PFSK-1 (cell line): ENCODE results near the gene KLK2.

Experiments used
- FOXP2 ChIP-seq: optimal IDR thresholded peaks from 2 replicates; pipeline ENCODE3; 2011; ENCODE audit warnings: borderline replicate concordance, control low read depth, inconsistent platforms; ENCODE audit not compliant: insufficient read depth; ENCODE audit errors: extremely low read length, extremely low read depth
- POLR2AphosphoS5 ChIP-seq: IDR thresholded peaks from 2 replicates; pipeline ENCODE4 v1.6.1; 2012; ENCODE audit warnings: low read depth, mild to moderate bottlenecking, control low read depth, low read length, moderate library complexity
- SIN3A ChIP-seq: IDR thresholded peaks from 2 replicates; pipeline ENCODE4 v1.6.1; 2012; ENCODE audit warnings: mild to moderate bottlenecking, low read length, moderate library complexity, borderline replicate concordance; ENCODE audit not compliant: insufficient read depth
- TAF1 ChIP-seq: IDR thresholded peaks from 2 replicates; pipeline ENCODE4 v1.6.1; 2012; ENCODE audit warnings: low read length, control low read depth, borderline replicate concordance; ENCODE audit not compliant: insufficient read depth
- TF ChIP-seq, protein P1 (sequence below), 2 experiments: IDR thresholded peaks; 2 replicates each; pipeline versions ENCODE4 v1.6.1 to v1.8.0; 2011 to 2012; ENCODE audit warnings: low read depth in 2 of 2, low read length in 2 of 2, control low read depth in 1 of 2, inconsistent platforms in 1 of 2, mild to moderate bottlenecking in 1 of 2, moderate library complexity in 1 of 2; ENCODE audit not compliant: insufficient read depth in 1 of 2

The KLK2 gene

GRCh38 chr19:50859849-50860248 is 13.4 kb upstream of the KLK2 start:
- no peak for TF ChIP-seq POLR2AphosphoS5

DNA sequence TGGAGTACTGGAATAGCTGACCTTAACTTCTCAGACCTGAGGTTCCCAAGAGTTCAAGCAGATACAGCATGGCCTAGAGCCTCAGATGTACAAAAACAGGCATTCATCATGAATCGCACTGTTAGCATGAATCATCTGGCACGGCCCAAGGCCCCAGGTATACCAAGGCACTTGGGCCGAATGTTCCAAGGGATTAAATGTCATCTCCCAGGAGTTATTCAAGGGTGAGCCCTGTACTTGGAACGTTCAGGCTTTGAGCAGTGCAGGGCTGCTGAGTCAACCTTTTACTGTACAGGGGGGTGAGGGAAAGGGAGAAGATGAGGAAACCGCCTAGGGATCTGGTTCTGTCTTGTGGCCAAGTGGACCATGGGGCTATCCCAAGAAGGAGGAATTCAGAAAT is 12.2 kb upstream of the KLK2 start:
- TF ChIP-seq SIN3A: no peak
- TF ChIP-seq FOXP2: no peak
- no peak for TF ChIP-seq POLR2AphosphoS5
- no peak for TF ChIP-seq TAF1
- TF ChIP-seq, protein P1, sequence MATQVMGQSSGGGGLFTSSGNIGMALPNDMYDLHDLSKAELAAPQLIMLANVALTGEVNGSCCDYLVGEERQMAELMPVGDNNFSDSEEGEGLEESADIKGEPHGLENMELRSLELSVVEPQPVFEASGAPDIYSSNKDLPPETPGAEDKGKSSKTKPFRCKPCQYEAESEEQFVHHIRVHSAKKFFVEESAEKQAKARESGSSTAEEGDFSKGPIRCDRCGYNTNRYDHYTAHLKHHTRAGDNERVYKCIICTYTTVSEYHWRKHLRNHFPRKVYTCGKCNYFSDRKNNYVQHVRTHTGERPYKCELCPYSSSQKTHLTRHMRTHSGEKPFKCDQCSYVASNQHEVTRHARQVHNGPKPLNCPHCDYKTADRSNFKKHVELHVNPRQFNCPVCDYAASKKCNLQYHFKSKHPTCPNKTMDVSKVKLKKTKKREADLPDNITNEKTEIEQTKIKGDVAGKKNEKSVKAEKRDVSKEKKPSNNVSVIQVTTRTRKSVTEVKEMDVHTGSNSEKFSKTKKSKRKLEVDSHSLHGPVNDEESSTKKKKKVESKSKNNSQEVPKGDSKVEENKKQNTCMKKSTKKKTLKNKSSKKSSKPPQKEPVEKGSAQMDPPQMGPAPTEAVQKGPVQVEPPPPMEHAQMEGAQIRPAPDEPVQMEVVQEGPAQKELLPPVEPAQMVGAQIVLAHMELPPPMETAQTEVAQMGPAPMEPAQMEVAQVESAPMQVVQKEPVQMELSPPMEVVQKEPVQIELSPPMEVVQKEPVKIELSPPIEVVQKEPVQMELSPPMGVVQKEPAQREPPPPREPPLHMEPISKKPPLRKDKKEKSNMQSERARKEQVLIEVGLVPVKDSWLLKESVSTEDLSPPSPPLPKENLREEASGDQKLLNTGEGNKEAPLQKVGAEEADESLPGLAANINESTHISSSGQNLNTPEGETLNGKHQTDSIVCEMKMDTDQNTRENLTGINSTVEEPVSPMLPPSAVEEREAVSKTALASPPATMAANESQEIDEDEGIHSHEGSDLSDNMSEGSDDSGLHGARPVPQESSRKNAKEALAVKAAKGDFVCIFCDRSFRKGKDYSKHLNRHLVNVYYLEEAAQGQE (IDR thresholded peaks at IDR 0.05; ENCODE audit: insufficient read depth in 1 of 2, low read depth in 2 of 2, low read length in 2 of 2): no peak

GRCh38 chr19:50861496-50862286 is 11.5 kb upstream of the KLK2 start:
- no peak for TF ChIP-seq TAF1
- no peak for TF ChIP-seq SIN3A
- TF ChIP-seq FOXP2: no peak
- no peak for TF ChIP-seq POLR2AphosphoS5
- TF ChIP-seq, protein P1 (IDR thresholded peaks at IDR 0.05; ENCODE audit: insufficient read depth in 1 of 2, low read depth in 2 of 2, low read length in 2 of 2): no peak

DNA sequence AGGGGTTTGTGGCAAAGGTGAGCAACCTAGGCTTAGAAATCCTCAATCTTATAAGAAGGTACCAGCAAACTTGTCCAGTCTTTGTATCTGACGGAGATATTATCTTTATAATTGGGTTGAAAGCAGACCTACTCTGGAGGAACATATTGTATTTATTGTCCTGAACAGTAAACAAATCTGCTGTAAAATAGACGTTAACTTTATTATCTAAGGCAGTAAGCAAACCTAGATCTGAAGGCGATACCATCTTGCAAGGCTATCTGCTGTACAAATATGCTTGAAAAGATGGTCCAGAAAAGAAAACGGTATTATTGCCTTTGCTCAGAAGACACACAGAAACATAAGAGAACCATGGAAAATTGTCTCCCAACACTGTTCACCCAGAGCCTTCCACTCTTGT is 3.8 kb upstream of the KLK2 start:
- no peak for TF ChIP-seq POLR2AphosphoS5
- TF ChIP-seq, protein P1 (IDR thresholded peaks at IDR 0.05; ENCODE audit: insufficient read depth in 1 of 2, low read depth in 2 of 2, low read length in 2 of 2): no peak
- no peak for TF ChIP-seq FOXP2
- no peak for TF ChIP-seq SIN3A
- no peak for TF ChIP-seq TAF1

GRCh38 chr19:50870417-50871089 is 2.7 kb upstream of the KLK2 start:
- no peak for TF ChIP-seq POLR2AphosphoS5
- TF ChIP-seq SIN3A: no peak
- TF ChIP-seq, protein P1 (IDR thresholded peaks at IDR 0.05; ENCODE audit: insufficient read depth in 1 of 2, low read depth in 2 of 2, low read length in 2 of 2): no peak
- TF ChIP-seq FOXP2: no peak
- TF ChIP-seq TAF1: no peak
